ENCODE measurements around the gene CSF1R. TPM values are rescaled to one million over a fixed set of nuclear protein-coding genes. Genes with fewer than 3 reads are reported as not detected.
"Not testable (repeated sequence)": the region's sequence is repeated elsewhere in the genome, so short reads cannot be mapped to it uniquely, and the experiment has no call there.

CSF1R gene
- total RNA-seq, 2 donors from 2014 or later: 5.2 TPM; not detected in 1

DNA sequence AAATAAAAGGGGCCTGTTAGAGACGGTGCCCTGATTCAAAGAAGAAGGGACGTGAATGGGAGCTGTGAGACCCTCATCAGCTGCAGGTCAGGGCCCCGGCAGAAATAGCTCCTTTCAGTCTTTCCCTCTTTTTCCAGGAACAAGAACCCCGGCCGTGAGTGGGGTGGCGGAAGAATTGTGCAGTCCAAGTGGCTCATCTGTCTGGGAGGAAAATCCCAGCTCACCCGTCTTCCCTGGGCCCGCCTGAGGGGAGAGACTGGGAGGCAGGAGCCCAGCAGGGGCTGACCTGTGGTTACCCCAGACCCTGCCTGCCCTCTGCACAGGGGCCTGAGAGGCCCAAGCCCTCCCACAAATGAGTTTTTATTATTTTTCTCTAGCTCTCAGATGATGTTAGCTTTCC lies 24.8 kb upstream of the CSF1R start:
- H3K9me3 Mint-ChIP-seq: no peaks in the 10 kb centered on the region
- no peak overlapping the region for H3K27ac Mint-ChIP-seq
- no peaks in the 10 kb centered on the region for H3K36me3 Mint-ChIP-seq
- ATAC-seq (no peak), DNase-seq (ENCODE audit: low spot score in 2 of 2) (no peak)

DNA sequence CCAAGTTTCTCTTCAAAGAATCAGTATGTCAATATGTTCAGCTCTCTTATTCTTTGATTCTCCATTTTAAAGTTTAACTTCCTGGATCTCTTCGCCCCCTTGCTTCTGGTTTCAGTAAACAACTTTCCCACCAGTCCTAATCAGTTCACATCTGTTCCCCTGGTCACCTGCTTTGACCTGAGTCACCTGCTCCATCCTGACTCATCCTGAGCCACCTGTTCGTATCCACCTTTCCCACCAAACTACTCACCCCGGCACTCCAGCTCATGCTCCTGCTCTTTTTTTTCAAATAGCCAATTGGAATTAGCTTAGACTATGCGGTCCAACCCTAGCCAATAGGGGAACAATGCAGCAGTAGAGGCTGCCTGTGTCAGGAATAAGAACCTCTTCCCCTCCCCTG lies 23.6 kb upstream of the CSF1R start:
- no peak for ATAC-seq
- no peak overlapping the region for H3K27ac Mint-ChIP-seq
- H3K36me3 Mint-ChIP-seq: no peaks in the 10 kb centered on the region
- no peak for DNase-seq (ENCODE audit: low spot score in 2 of 2)
- H3K9me3 Mint-ChIP-seq: no peaks in the 10 kb centered on the region

DNA sequence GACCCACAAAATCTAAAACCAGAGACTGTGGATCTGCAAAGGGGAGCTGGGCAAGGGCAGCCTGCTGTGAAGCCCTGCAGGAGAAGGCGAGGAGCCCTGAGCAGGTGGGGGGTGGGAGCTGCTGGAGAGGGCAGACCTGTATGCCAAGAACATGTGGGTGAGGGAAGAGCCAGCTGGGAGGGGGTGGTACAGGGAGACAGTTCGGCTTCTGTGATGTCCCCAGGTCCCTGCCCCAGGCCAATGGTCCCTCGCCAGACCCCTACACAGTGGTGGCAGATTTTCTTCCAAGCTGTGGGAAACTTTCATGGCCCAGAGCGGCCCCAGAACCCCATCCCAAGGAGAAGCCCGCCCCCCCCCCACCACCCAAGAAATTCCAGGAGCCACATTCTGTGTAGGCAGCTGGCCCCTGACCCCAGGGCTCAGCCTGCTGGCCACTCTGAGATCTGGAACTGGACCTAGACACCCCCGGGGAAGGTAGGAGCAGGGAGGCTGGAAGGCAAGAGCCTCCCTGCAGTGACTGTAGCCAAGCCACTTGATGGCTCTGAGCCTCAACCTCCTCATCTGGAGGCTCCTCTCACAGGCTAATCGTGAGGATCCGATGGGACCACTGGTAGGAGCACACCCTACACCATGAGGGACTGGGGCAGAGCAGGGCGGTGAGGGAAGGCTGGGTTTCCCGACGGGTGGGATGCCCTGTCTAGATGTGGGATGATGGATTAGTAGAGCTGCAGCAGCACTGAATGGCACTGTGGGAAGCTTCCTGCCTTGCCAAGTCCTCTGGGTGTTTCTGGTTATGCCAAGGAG lies 22.6 kb upstream of the CSF1R start:
- no peak overlapping the region for H3K27ac Mint-ChIP-seq
- no peaks in the 10 kb centered on the region for H3K9me3 Mint-ChIP-seq
- DNase-seq (ENCODE audit: low spot score in 2 of 2) (no peak), ATAC-seq (no peak)
- no peaks in the 10 kb centered on the region for H3K36me3 Mint-ChIP-seq

DNA sequence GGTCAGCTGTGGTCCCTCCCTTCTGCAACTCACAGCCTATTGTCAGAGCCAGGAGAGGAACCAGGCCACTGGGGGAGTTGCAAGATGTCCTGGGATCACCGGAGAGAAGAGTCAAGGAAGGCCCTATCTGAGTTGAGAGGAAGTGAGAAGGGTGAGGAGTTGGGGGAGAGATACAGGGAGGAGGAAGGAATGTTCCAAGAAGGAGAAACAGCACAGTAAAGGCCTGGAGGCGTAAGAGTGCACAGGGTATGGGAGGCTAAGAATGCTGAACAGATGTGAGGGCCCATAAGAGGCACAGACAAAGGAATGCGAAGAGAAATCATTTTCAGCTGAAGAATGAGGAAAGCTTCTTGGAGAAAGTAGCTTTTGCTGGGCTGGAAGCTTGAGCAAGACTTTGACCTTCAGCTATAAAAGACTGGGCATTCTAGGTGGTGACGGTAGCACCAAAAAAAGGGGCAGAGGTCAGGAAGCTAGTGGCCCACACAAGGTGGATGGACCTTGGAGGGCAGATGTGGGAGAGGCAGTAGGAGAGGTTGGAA lies 21.6 kb upstream of the CSF1R start:
- no peak for ATAC-seq

DNA sequence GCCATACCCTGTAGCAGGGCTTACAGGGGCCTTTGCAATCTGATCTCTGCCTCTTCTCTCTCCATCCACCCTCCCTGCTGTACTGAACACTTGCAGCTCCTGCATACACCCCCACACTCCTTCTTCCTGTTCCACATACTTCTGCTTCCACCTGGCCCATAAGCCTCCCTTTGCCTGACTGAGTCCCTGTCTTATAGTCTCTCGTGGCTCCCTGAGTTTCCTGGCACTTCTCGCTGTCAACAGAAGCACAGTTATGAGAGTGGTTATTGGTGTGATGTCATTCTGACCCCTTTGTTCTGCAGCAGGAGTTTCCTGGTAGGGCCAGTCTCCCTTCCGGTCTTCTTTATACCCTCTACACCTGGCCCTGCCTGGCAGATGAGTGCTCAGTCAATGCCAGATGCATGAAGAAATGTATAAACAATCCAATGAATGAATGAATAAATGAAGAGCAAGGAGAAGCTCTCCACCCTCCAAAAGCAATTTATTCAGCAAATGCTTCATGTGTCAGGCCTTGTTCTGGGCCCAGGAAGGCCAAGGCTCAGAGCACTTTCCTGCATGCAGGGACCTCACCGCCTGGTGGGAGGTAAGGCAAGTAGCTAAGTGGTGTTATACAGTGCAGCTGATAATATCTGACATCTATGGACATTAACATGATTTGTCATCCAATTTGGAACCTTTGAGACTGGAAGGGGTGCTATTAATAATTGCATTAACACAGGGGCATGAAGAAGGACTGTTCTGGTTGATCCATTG lies 20.5 kb upstream of the CSF1R start:
- peak in 1 of 2 donors; percentile 37 for ATAC-seq

More for the DNA sequence above, 21.6 kb upstream of the CSF1R start:
- Mint-ChIP-seq H3K27ac (no peak overlapping the region), H3K9me3 (no peaks in the 10 kb centered on the region), H3K36me3 (no peaks in the 10 kb centered on the region)
- no peak for DNase-seq (ENCODE audit: low spot score in 2 of 2)

DNA sequence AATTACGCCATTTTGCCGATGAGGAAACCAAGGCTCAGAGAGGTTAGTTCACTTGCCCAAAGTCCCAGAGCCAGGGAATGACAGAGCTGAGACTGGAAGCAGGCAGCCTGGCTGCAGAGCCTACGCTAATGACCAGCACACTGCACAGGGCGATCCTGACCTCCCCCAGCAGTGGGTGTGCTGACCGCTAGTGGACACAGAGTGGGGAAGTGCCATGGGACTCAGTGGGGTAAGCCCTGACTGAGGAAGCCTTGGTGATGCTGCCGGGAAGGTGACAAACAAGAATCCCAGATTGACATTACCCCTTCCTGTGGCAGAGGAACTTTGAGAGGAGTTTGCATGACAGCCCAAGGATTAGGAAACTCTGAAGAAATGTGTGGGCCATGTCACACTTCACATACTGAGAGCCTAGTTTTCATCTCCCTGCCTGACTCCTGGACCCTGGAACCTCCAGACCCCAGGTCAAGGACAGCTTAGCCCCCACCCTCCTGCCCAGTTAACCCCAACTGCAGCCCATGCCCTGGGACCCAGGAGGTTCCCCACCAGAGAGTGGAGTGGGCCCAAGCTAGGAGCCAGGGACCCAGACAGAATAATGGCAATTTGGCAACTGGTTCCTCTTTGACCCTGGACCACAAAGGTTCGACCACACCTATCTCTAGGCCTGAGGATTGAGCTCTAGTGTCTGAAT lies 19.7 kb upstream of the CSF1R start:
- ATAC-seq (no peak), DNase-seq (ENCODE audit: low spot score in 2 of 2) (no peak)
- Mint-ChIP-seq H3K9me3 (no peaks in the 10 kb centered on the region), H3K36me3 (no peaks in the 10 kb centered on the region), H3K27ac (no peak overlapping the region)

More for the DNA sequence above, 20.5 kb upstream of the CSF1R start:
- Mint-ChIP-seq H3K36me3 (no peaks in the 10 kb centered on the region), H3K27ac (peak overlapping the region in 1 of 2 donors; percentile 15), H3K9me3 (no peaks in the 10 kb centered on the region)
- no peak for DNase-seq (ENCODE audit: low spot score in 2 of 2)

DNA sequence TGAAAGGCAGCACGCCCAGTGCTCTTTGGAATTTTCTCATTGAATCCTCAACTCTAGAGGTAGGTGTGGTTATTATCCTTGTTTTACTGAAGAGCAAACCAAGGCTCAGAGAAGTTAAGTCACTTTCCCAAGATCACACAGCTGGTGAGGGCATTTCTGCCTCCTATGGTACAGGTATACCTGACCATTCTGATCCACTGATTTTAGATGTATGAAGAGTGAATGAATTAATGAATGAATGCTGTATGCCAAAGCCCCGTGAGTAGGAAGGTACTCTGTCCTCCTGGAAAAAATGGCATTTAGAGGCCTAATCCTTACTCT lies 18.2 kb upstream of the CSF1R start:
- DNase-seq (ENCODE audit: low spot score in 2 of 2): no peak
- no peak overlapping the region for H3K27ac Mint-ChIP-seq
- no peak for ATAC-seq
- H3K9me3 Mint-ChIP-seq: no peaks in the 10 kb centered on the region
- no peaks in the 10 kb centered on the region for H3K36me3 Mint-ChIP-seq

DNA sequence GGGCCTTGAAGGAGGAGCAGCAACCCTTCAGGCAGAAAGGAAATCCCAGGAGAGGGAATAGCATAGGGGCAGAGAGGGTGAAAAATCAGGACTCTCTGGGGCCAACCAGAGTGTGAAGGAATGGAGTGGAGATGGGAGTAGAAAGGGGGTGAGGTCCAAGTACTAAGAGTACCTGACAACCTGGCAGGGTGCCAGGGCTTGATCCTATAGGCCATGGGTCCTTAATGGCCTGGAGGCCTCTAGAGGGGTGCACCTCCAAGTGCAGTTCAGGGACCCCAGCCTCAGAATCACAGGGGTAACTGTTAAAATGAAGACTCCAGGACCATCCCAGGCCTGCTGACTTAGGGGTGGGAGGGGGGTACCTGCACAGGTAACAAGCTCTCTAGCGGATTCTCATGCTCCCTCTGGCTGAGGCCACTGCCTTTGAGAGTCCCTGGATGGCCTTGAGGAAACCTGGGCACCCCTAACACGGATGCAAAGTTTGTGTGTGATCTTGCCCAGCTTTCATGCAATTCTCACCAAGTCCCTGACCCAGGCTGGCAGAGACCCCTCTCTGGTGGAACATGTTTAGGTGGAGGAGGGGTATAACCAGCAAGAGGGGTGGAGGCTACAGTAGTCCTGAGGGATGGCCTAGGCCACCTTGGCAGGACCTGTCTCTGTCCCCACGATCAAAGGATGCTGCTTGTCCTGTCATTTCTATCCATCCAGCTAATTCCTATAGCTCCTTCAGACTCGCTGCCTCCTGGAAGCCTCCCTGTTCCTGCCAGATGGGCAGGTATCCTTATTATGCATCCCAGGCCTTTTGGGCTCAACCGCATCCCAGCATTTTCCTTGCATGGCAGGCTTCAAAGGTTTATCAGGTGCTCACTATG lies 17.6 kb upstream of the CSF1R start:
- no peaks in the 10 kb centered on the region for H3K36me3 Mint-ChIP-seq
- H3K9me3 Mint-ChIP-seq: no peaks in the 10 kb centered on the region
- ATAC-seq: no peak
- H3K27ac Mint-ChIP-seq: peak overlapping the region in 1 of 2 donors; percentile 7
- no peak for DNase-seq (ENCODE audit: low spot score in 2 of 2)

DNA sequence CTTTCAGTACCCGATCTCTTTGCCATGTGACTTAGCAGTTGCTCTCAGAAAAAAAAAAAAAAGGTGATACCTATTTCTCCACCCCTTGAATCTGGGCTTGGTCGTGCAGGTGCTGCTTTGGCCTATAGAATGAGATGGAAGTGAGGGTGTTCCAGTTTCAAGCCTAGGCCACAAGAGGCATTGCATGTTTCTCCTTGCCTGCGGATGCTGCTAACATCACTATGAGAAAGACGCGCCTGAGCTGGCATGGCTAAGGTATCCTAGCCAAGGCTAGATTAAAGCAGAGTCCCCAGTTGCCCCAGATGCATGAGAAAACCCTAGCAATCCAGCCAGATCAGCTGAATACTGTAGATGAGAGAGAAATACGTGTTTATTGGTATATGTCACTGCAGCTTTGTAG lies 14.7 kb upstream of the CSF1R start:
- ATAC-seq: no peak
- no peaks in the 10 kb centered on the region for H3K9me3 Mint-ChIP-seq
- no peak overlapping the region for H3K27ac Mint-ChIP-seq
- no peaks in the 10 kb centered on the region for H3K36me3 Mint-ChIP-seq
- no peak for DNase-seq (ENCODE audit: low spot score in 2 of 2)

DNA sequence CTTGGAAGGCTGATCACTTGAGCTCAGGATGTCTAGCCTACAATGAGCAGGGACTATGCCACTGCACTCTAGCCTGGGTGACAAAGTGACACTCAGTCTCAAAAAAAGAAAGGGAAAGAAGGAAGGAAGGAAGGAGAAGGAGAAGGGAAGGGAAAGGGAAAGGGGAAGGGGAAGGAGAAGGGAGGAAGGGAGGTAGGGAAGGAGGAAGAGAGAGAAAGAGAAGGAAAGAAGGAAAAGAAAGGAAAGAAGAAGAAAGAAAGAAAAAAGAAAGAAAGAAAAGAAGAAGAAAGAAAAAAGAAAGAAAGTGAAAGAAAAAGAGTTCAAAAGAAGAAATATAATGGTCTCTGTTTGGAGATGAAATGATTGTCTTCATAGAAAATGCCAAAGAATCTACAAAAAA lies 10.8 kb upstream of the CSF1R start:
- DNase-seq (ENCODE audit: low spot score in 2 of 2) (no peak), ATAC-seq (no peak)
- H3K9me3 Mint-ChIP-seq: peaks cover 0 to 8% of the 10 kb centered on the region in 2 donors
- H3K27ac Mint-ChIP-seq: no peak overlapping the region
- no peaks in the 10 kb centered on the region for H3K36me3 Mint-ChIP-seq

DNA sequence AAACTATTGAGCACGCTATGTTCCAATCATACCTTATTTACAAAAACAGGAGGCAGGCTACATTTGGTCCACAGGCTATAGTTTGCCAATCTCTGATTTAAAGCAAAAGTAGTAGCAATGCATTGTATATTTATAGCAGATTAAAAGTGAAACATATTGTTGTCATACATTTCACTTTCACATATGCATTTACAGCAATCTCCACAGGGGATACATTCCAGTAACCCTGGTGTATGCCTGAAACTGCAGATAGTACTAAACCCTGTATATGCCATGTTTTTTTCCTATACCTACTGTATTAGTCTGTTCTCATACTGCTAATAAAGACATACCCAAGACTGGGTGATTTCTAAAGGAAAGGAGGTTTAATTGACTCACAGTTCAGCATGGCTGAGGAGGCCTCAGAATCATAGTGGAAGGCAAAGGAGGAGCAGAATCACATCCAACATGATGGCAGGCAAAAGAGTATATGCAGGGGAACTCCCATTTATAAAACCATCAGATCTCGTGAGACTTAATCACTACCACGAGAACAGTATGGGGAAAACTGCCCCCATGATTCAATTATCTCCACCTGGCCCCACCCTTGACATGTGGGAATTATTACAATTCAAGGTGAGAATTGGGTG lies 5.9 kb upstream of the CSF1R start:
- Mint-ChIP-seq H3K9me3 (peaks cover 0 to 8% of the 10 kb centered on the region in 2 donors), H3K36me3 (no peaks in the 10 kb centered on the region), H3K27ac (peak overlapping the region in 1 of 2 donors; percentile 77)
- ATAC-seq (peak; percentile 33 to 95), DNase-seq (ENCODE audit: low spot score in 2 of 2) (no peak)

DNA sequence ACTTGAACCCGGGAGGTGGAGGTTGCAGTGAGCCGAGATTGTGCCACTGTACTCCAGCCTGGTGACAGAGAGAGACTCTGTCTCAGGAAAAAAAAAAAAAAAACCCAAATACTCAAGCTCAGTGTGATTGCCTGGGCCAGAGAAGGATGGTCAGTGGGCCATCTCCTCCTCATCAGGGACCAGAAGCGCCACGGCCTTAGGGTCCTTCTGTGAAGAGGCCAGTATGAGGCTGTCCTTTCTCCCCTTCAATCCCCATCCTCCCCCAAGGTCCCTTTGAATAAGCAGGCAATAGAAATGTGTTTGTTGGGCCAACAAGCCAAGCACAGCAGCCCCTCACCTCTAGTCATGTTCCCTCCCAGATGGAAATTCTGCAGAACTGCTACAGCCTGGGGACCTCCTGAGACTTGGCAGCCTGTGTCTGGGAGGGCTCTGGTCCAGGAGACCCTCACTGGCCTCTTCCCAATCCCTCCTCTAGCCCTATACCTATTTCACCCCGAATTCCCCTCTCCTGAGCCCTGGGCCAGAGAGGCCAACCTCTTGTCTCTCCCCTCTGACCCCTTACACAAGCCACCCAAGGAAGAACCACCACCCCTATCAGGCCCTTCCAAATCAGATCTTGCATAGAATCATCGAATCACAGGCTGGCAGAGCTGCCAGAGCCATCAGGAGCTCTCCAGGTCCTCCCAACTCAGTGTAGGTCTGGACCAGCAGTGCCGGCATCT lies 1.0 kb downstream of the CSF1R start:
- Mint-ChIP-seq H3K9me3 (no peaks in the 10 kb centered on the region), H3K27ac (no peak overlapping the region), H3K36me3 (no peaks in the 10 kb centered on the region)
- ATAC-seq: no peak
- DNase-seq (ENCODE audit: low spot score in 2 of 2): no peak

DNA sequence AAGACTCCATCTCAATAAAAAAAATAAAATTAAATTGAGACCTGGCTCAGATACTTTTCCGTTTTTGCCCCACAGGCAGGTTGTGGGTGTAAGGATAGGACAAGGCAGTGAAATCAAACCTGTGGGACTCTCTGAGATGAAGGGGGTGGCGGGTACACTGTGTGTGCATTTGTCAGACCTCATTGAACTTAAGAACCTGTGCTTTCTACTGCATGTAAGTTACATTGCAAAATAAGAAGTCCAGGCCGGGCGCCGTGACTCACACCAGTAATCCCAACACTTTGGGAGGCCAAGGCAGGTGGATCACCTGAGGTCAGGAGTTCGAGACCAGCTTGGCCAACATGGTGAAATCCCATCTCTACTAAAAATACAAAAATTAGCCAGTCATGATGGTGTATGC lies 1.6 kb downstream of the CSF1R start:
- H3K36me3 Mint-ChIP-seq; ATAC-seq; H3K27ac Mint-ChIP-seq; H3K9me3 Mint-ChIP-seq; DNase-seq (ENCODE audit: low spot score in 2 of 2): not testable (repeated sequence)

DNA sequence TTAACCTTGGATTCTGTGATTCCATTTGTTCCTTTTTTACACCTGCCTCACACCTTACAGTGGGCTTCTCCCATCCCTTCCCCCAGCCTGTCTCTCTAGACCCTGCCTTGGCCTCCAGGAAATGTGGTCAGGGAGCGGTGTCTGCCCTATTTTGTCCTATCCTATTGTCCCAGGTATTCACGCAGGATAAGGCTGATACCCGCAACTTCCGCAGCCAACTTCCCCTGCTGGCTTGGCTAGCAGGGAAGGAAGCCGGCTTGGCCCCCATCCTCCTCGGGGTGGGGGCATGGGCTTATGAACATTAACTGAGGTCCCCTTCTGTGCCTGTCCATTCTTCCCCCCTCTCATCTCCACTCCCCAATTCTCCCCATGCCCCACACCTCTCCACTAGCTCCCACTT lies 3.5 kb downstream of the CSF1R start:
- ATAC-seq (no peak), DNase-seq (ENCODE audit: low spot score in 2 of 2) (no peak)
- no peaks in the 10 kb centered on the region for H3K36me3 Mint-ChIP-seq
- no peak overlapping the region for H3K27ac Mint-ChIP-seq
- H3K9me3 Mint-ChIP-seq: no peaks in the 10 kb centered on the region

DNA sequence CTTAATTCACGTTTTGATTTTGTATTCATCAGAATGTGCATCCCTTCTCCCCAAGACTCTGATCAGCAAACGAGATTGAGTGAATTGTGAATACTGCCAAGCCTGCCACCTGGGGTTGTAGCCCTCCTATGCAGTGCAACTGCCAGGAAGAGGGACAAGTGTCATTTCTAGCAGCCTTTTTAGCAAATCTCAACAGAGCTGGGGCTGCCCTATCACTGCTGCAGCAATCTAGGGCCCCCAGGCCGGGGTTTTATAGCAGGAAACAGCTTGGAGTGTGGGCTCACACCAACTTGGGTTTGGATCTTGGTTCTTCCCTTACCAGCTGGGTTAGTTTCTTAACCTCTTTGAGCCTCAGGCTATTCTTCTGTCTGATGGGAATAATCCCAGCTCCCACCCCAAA lies 4.0 kb downstream of the CSF1R start:
- Mint-ChIP-seq H3K36me3 (no peaks in the 10 kb centered on the region), H3K27ac (no peak overlapping the region), H3K9me3 (no peaks in the 10 kb centered on the region)
- DNase-seq (ENCODE audit: low spot score in 2 of 2) (no peak), ATAC-seq (no peak)
